NCI-H82 treated with DMSO at 0.1 percent for 48 hours (cell line): ENCODE results near the gene SYNPO2.
"Not testable (repeated sequence)": the region's sequence is repeated elsewhere in the genome, so short reads cannot be mapped to it uniquely, and the experiment has no call there.

Source experiments
- DNase-seq: peaks from one replicate; lab custom pipeline; 2025; ENCODE audit not compliant: unreplicated experiment; lab: John Stamatoyannopoulos, UW

The SYNPO2 gene

GRCh38 chr4:118973295-118973694 lies 84.6 kb downstream of the SYNPO2 start:
- DNase-seq = no peak

- no peak for DNase-seq
Measured at GRCh38 chr4:118974758-118975157, 86.1 kb downstream of the SYNPO2 start.

GRCh38 chr4:118975449-118976192 lies 87.0 kb downstream of the SYNPO2 start:
- DNase-seq = no peak

- DNase-seq = not testable (repeated sequence)
Measured at GRCh38 chr4:118976193-118976560, 87.5 kb downstream of the SYNPO2 start.

- DNase-seq = not testable (repeated sequence)
Measured at GRCh38 chr4:118977100-118977499, 88.4 kb downstream of the SYNPO2 start.

GRCh38 chr4:118979712-118980111 lies 91.1 kb downstream of the SYNPO2 start:
- DNase-seq = no peak

GRCh38 chr4:118981171-118981838 lies 92.7 kb downstream of the SYNPO2 start:
- DNase-seq = no peak

GRCh38 chr4:118981839-118982381 lies 93.3 kb downstream of the SYNPO2 start:
- DNase-seq = no peak

GRCh38 chr4:118983293-118983692 lies 94.6 kb downstream of the SYNPO2 start:
- no peak for DNase-seq

GRCh38 chr4:118983831-118984230 lies 95.2 kb downstream of the SYNPO2 start:
- DNase-seq = no peak

- no peak for DNase-seq
Measured at GRCh38 chr4:118985170-118986000, 96.7 kb downstream of the SYNPO2 start.

- DNase-seq = no peak
Measured at GRCh38 chr4:118987959-118988634, 99.4 kb downstream of the SYNPO2 start.

GRCh38 chr4:118988635-118988972 lies 100.0 kb downstream of the SYNPO2 start:
- DNase-seq = no peak

- no peak for DNase-seq
Measured at GRCh38 chr4:118989098-118990080, 100.7 kb downstream of the SYNPO2 start.

GRCh38 chr4:118991686-118992085 lies 103.0 kb downstream of the SYNPO2 start:
- no peak for DNase-seq

- DNase-seq = no peak
Measured at GRCh38 chr4:118992149-118992548, 103.5 kb downstream of the SYNPO2 start.

- no peak for DNase-seq
Measured at GRCh38 chr4:118993333-118993732, 104.7 kb downstream of the SYNPO2 start.

- no peak for DNase-seq
Measured at GRCh38 chr4:118994030-118994429, 105.4 kb downstream of the SYNPO2 start.

- no peak for DNase-seq
Measured at GRCh38 chr4:118995693-118996391, 107.2 kb downstream of the SYNPO2 start.
